Measurements from ENCODE around the gene TMPRSS11A. TPM values are rescaled to one million over a fixed set of nuclear protein-coding genes. Genes with fewer than 3 reads are reported as not detected.

TMPRSS11A gene
- total RNA-seq, 3 donors from 2014 or later = not detected

DNA sequence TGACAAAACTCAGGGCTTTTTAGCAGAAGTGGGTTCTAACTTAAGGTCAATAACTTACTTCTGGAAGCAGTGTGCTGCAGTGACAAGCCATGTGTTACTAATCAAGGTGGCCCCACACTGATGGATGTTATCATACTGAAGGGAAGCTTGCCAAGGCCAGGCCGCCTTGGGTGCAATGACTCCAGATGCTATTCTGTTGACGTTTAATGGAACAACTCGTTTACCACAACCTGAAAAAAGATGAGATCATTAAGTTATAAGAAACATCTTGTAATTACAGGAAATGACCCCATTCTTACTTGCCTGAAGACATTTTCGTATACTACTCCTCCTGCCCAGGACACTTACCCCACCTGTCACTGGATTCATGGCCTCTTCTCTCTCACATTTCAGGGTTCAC, 40.6 kb downstream of the TMPRSS11A start:
- Histone ChIP-seq H3K4me3 (no peak overlapping the region), H3K27me3 (no peaks in the 10 kb centered on the region), H3K9me3 (no peaks in the 10 kb centered on the region), H3K27ac (no peak overlapping the region), H3K36me3 (no peaks in the 10 kb centered on the region), H3K4me1 (no peaks in the 10 kb centered on the region)
- TF ChIP-seq POLR2A (IDR thresholded peaks at IDR 0.05) (no peak), POLR2AphosphoS5 (IDR thresholded peaks at IDR 0.05) (no peak)
- TF ChIP-seq, protein P1, sequence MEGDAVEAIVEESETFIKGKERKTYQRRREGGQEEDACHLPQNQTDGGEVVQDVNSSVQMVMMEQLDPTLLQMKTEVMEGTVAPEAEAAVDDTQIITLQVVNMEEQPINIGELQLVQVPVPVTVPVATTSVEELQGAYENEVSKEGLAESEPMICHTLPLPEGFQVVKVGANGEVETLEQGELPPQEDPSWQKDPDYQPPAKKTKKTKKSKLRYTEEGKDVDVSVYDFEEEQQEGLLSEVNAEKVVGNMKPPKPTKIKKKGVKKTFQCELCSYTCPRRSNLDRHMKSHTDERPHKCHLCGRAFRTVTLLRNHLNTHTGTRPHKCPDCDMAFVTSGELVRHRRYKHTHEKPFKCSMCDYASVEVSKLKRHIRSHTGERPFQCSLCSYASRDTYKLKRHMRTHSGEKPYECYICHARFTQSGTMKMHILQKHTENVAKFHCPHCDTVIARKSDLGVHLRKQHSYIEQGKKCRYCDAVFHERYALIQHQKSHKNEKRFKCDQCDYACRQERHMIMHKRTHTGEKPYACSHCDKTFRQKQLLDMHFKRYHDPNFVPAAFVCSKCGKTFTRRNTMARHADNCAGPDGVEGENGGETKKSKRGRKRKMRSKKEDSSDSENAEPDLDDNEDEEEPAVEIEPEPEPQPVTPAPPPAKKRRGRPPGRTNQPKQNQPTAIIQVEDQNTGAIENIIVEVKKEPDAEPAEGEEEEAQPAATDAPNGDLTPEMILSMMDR (IDR thresholded peaks at IDR 0.05) = no peak
- intact Hi-C loops (cut with DNase I; ENCODE audit: low total_unique reads) = no loop called here
- DNase-seq (ENCODE audit: low spot score in 2 of 2) = no peak

DNA sequence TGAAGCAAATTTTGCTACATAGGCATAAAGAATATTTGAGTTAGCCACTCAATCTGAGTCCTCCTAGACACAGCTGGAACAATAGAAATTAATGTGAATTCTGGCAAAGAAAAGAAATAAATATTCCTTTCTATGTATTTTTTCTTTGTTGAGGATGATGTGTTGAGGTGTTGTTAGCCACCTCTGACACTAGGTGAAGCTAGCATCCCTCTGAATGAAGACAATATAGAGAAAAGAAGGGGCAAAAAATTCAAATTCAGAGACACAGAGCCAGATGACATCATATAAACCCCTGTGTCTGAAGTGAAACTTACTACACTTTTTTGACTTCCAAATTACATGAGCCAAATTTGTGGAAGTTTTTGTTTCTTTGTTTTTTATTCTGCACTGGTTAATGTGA, 44.9 kb downstream of the TMPRSS11A start:
- intact Hi-C loops (cut with DNase I; ENCODE audit: low total_unique reads) = no loop called here
- Histone ChIP-seq H3K36me3 (no peaks in the 10 kb centered on the region), H3K4me3 (no peak overlapping the region), H3K9me3 (no peaks in the 10 kb centered on the region), H3K27ac (no peak overlapping the region), H3K4me1 (no peaks in the 10 kb centered on the region), H3K27me3 (no peaks in the 10 kb centered on the region)
- TF ChIP-seq, protein P1 (IDR thresholded peaks at IDR 0.05) = no peak
- TF ChIP-seq POLR2AphosphoS5 (IDR thresholded peaks at IDR 0.05) = no peak
- TF ChIP-seq POLR2A (IDR thresholded peaks at IDR 0.05) = no peak
- no peak for DNase-seq (ENCODE audit: low spot score in 2 of 2)

DNA sequence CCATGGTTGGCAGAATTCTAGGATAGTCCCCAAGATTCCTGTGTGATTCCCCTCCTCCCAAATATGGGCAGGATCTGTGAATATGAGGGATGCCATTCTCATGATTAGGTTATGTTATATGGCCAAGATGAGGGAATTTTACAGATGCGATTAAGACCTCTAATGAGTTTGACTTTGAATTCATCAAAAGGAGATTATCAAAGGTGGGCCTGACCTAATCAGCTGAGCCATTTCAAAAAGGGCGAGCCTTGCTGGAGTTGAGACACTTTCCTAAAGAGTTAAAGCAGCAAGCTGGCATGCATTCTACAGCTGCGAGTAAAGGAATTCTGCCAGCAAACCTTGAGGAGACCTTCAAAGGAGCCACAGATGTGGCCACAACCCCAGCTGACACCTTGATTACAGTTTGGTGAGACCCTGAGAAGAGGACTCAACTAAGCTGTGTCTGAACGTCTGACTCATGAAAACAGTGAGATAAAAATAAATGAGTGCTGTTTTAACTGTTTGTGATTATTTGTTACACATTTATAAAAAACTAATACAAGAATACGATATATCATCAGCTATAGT, 47.8 kb downstream of the TMPRSS11A start:
- TF ChIP-seq POLR2A (IDR thresholded peaks at IDR 0.05) (no peak), POLR2AphosphoS5 (IDR thresholded peaks at IDR 0.05) (no peak)
- TF ChIP-seq, protein P1 (IDR thresholded peaks at IDR 0.05) = no peak
- H3K4me1 ChIP-seq = no peaks in the 10 kb centered on the region
- no peaks in the 10 kb centered on the region for H3K36me3 ChIP-seq
- no peak for DNase-seq (ENCODE audit: low spot score in 2 of 2)
- no peak overlapping the region for H3K4me3 ChIP-seq
- intact Hi-C loops (cut with DNase I; ENCODE audit: low total_unique reads) = no loop called here
- no peaks in the 10 kb centered on the region for H3K9me3 ChIP-seq
- H3K27ac ChIP-seq = no peak overlapping the region
- H3K27me3 ChIP-seq = no peaks in the 10 kb centered on the region

DNA sequence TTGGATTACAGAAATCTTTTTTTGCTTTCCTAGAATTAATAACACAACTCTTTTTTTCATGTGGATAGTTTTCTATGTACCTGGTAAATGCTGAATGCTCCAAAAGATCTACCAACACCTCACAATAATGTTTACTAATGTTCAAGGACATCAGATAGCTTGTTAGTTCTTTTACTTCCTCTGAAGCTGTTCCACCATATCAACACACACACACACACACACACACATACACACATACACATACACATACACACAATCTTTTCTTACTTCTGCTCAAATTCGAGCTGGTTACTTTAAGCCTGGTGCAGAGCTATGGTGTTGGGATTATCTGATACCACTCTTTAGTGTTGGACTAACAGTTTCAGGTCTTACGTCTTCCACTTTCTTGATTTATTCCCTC, 51.2 kb downstream of the TMPRSS11A start:
- H3K36me3 ChIP-seq = no peaks in the 10 kb centered on the region
- intact Hi-C loops (cut with DNase I; ENCODE audit: low total_unique reads) = no loop called here
- no peak for DNase-seq (ENCODE audit: low spot score in 2 of 2)
- no peaks in the 10 kb centered on the region for H3K4me1 ChIP-seq
- no peaks in the 10 kb centered on the region for H3K9me3 ChIP-seq
- TF ChIP-seq, protein P1 (IDR thresholded peaks at IDR 0.05) = no peak
- TF ChIP-seq POLR2A (IDR thresholded peaks at IDR 0.05) (no peak), POLR2AphosphoS5 (IDR thresholded peaks at IDR 0.05) (no peak)
- H3K27me3 ChIP-seq = no peaks in the 10 kb centered on the region
- H3K4me3 ChIP-seq = no peak overlapping the region
- no peak overlapping the region for H3K27ac ChIP-seq

DNA sequence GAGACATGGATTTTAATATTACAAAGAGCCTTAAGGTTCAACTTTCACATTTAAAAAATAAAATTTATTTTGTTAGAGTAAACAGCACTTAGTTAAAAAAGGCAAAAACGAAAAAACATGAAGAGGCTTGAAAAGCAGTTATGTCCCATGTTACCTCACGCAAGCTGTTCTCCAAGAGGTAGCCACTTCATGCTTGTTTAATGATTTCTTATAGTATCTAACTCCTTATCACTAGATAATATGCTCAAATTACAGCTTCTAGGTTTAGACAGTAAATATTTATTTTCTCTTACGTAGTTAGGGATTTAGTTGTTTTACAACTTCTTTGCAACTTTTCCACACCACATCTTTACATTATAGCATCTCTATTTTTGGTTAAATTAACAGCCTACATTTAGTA, 51.7 kb downstream of the TMPRSS11A start:
- intact Hi-C loops (cut with DNase I; ENCODE audit: low total_unique reads) = no loop called here
- Histone ChIP-seq H3K4me3 (no peak overlapping the region), H3K9me3 (no peaks in the 10 kb centered on the region), H3K36me3 (no peaks in the 10 kb centered on the region), H3K27ac (no peak overlapping the region), H3K27me3 (no peaks in the 10 kb centered on the region), H3K4me1 (no peaks in the 10 kb centered on the region)
- no peak for DNase-seq (ENCODE audit: low spot score in 2 of 2)
- TF ChIP-seq POLR2AphosphoS5 (IDR thresholded peaks at IDR 0.05) = no peak
- no peak for TF ChIP-seq POLR2A (IDR thresholded peaks at IDR 0.05)
- TF ChIP-seq, protein P1 (IDR thresholded peaks at IDR 0.05) = no peak
